K562 (cell line): ENCODE measurements around the gene ZMIZ1. TPM values are rescaled to one million over a fixed set of nuclear protein-coding genes. Genes with fewer than 3 reads are reported as not detected.

ENCODE experiments used
- BDP1 ChIP-seq: IDR thresholded peaks from 3 replicates; pipeline ENCODE4 v1.6.1; 2011; ENCODE audit not compliant: insufficient read length, insufficient read depth
- DNMT1 ChIP-seq: fragments of 450-650 bp; IDR thresholded peaks from 2 replicates; pipeline ENCODE4 v1.6.1; 2016; ENCODE audit warnings: antibody characterized with exemption, mild to moderate bottlenecking
- HCFC1 ChIP-seq: IDR thresholded peaks from 2 replicates; pipeline ENCODE4 v1.6.1; 2012; ENCODE audit warnings: low read depth, low read length, improper control_type of control experiment
- KLF6 ChIP-seq: fragments of 250-450 bp; sonication (Bioruptor Pico); IDR thresholded peaks from 2 replicates; pipeline ENCODE4 v1.4.0; 2020; ENCODE audit warnings: mild to moderate bottlenecking, moderate library complexity, borderline replicate concordance
- MCM3 ChIP-seq: fragments of 450-650 bp; IDR thresholded peaks from 2 replicates; pipeline ENCODE4 v1.6.1; 2016
- PML ChIP-seq: IDR thresholded peaks from 2 replicates; pipeline ENCODE4 v1.6.1; 2012; ENCODE audit warnings: low read length, inconsistent platforms
- POLR2AphosphoS5 ChIP-seq: IDR thresholded peaks from 2 replicates; pipeline ENCODE4 v1.6.1; 2011; ENCODE audit warnings: mild to moderate bottlenecking, low read depth, low read length, moderate library complexity; ENCODE audit not compliant: control insufficient read depth, insufficient read depth
- RFX1 ChIP-seq: fragments of 450-650 bp; IDR thresholded peaks from 2 replicates; pipeline ENCODE4 v1.6.1; 2016; ENCODE audit warnings: mild to moderate bottlenecking, moderate library complexity
- SIRT6 ChIP-seq: IDR thresholded peaks from one replicate; pipeline ENCODE4 v1.6.1; 2012; ENCODE audit warnings: low read depth, mild to moderate bottlenecking, control low read depth, inconsistent platforms, low read length, moderate library complexity
- SMAD2 ChIP-seq: fragments of 150-350 bp; IDR thresholded peaks from 2 replicates; pipeline ENCODE4 v1.6.1; 2014; ENCODE audit warnings: low read depth, mild to moderate bottlenecking, low read length
- SNIP1 ChIP-seq: fragments of 450-650 bp; IDR thresholded peaks from 2 replicates; pipeline ENCODE4 v1.7.1; 2017; ENCODE audit warnings: low read depth, mild to moderate bottlenecking
- SUPT5H ChIP-seq: fragments of 450-650 bp; IDR thresholded peaks from 2 replicates; pipeline ENCODE4 v1.6.1; 2016
- TEAD1 ChIP-seq, 2 experiments: fragments of 450-650 bp in 1 of 2; sonication (generic) in 1 of 2; formaldehyde crosslinking; IDR thresholded peaks; 2 replicates each; pipeline versions ENCODE4 v1.4.0 to v1.8.0; 2020 to 2022; ENCODE audit warnings: mild to moderate bottlenecking in 2 of 2, missing genetic modification reagents in 1 of 2
- THRAP3 ChIP-seq: fragments of 450-650 bp; IDR thresholded peaks from 2 replicates; pipeline ENCODE4 v1.6.1; 2016; ENCODE audit warnings: mild to moderate bottlenecking, inconsistent platforms, borderline replicate concordance
- TRIM24 ChIP-seq, 2 experiments: fragments of 450-650 bp; IDR thresholded peaks; 2 replicates each; pipeline ENCODE4 v1.6.1; 2016
- TRIM25 ChIP-seq: fragments of 450-650 bp; IDR thresholded peaks from 2 replicates; pipeline ENCODE4 v1.7.0; 2016; ENCODE audit warnings: borderline replicate concordance
- YY1 ChIP-seq, 3 experiments: IDR thresholded peaks; 2 replicates each; pipeline ENCODE4 v1.6.1; 2011; ENCODE audit warnings: low read length in 2 of 3, mild to moderate bottlenecking in 2 of 3, moderate library complexity in 2 of 3, borderline replicate concordance in 1 of 3, control low read depth in 1 of 3, low read depth in 1 of 3; ENCODE audit not compliant: insufficient read depth in 3 of 3, insufficient replicate concordance in 2 of 3, control insufficient read depth in 1 of 3, insufficient read length in 1 of 3; ENCODE audit errors: extremely low read depth in 1 of 3
- ZBTB7A ChIP-seq: IDR thresholded peaks from 2 replicates; pipeline ENCODE4 v1.6.1; 2011; ENCODE audit warnings: low read depth, mild to moderate bottlenecking, low read length, moderate library complexity, borderline replicate concordance; ENCODE audit not compliant: control insufficient read depth
- ZFP1 ChIP-seq: fragments of 450-650 bp; formaldehyde crosslinking; IDR thresholded peaks from 2 replicates; pipeline ENCODE4 v1.4.0; 2020; ENCODE audit warnings: mild to moderate bottlenecking, mixed read lengths
- ZNF12 ChIP-seq: sonication (generic); formaldehyde crosslinking; IDR thresholded peaks from 2 replicates; pipeline ENCODE4 v1.4.0; 2020; ENCODE audit warnings: mild to moderate bottlenecking, missing genetic modification reagents
- ZNF197 ChIP-seq: fragments of 200-800 bp; sonication (Bioruptor generic); IDR thresholded peaks from 2 replicates; pipeline ENCODE4 v1.6.1; 2016; ENCODE audit warnings: low read depth, missing genetic modification characterization, missing compliant biosample characterization
- ZNF282 ChIP-seq: sonication (generic); formaldehyde crosslinking; IDR thresholded peaks from 2 replicates; pipeline ENCODE4 v1.8.1; 2023; ENCODE audit warnings: missing genetic modification reagents
- ZNF41 ChIP-seq: fragments of 250-450 bp; sonication (Bioruptor Pico); conservative IDR thresholded peaks from 2 replicates; pipeline ENCODE4 v1.4.0; 2020; ENCODE audit warnings: mild to moderate bottlenecking
- polyA plus RNA-seq, 8 experiments: library from polyadenylated mRNA; depleted of rRNA in 4 of 8; stranded (reverse) in 5 of 8; unstranded in 3 of 8; fragments of >200 nt; fragmentation: Nextera tagmentation in 2 of 8; fragmentation: Illumina TruSeq in 1 of 8; extraction: Ambion mirVana in 2 of 8; extraction: Trizol in 1 of 8; gene quantifications; 2 replicates each; pipeline versions ENCODE4 v1.2.1 to v1.2.3, GENCODE V29; 2011 to 2014; ENCODE audit warnings: inconsistent platforms in 1 of 8, missing spikeins in 1 of 8
- total RNA-seq, 7 experiments: library from RNA; depleted of rRNA in 6 of 7; stranded (reverse); fragments of >200 nt in 6 of 7; fragmentation: Illumina TruSeq in 2 of 7; extraction: Trizol in 2 of 7; gene quantifications; 2 replicates each; pipeline versions ENCODE4 v1.2.1 to v1.2.3, GENCODE V29; 2011 to 2021; ENCODE audit warnings: low replicate concordance in 1 of 7
- TF ChIP-seq, protein P1 (sequence below): sonication (generic); formaldehyde crosslinking; IDR thresholded peaks from 2 replicates; pipeline ENCODE4 v1.9.0; 2022; ENCODE audit warnings: mild to moderate bottlenecking, missing genetic modification reagents
- TF ChIP-seq, protein P2 (sequence below): sonication (generic); formaldehyde crosslinking; IDR thresholded peaks from 2 replicates; pipeline ENCODE4 v1.8.0; 2022; ENCODE audit warnings: mild to moderate bottlenecking, missing genetic modification reagents

ZMIZ1 gene
- total and polyA plus RNA-seq, 9 of the 15 experiments (the other 6 are each of a cell fraction or from before 2014, with no cell fraction given), result 1.0 to 37.3 (median 4.3) TPM

GRCh38 chr10:79149662-79150443 is 81.1 kb downstream of the ZMIZ1 start (continued):
- TF ChIP-seq TRIM25 (no peak), SMAD2 (no peak), RFX1 (no peak), BDP1 (no peak), ZNF197 (CRISPR knock-in tag) (no peak), ZNF282 (CRISPR knock-in tag) (no peak), ZNF12 (CRISPR knock-in tag) (no peak), POLR2AphosphoS5 (0 out of 2 replicates have a peak, but pooled peaks have one; percentile 17), TEAD1 (CRISPR knock-in tag; IDR thresholded peaks at IDR 0.05) (0 out of 4 replicates have a peak, but pooled peaks of 1 of the 2 experiments have one; percentile 5), YY1 (IDR thresholded peaks at IDR 0.05; ENCODE audit: borderline replicate concordance in 1 of 3, control insufficient read depth in 1 of 3, extremely low read depth in 1 of 3, insufficient read depth in 3 of 3, insufficient read length in 1 of 3, insufficient replicate concordance in 2 of 3, low read depth in 1 of 3, low read length in 2 of 3) (no peak), KLF6 (CRISPR knock-in tag) (no peak), TRIM24 (IDR thresholded peaks at IDR 0.05) (no peak), SIRT6 (no peak), THRAP3 (no peak), SUPT5H (peak; percentile 51), ZFP1 (no peak), HCFC1 (no peak), PML (no peak; the same call in 1 of the 2 replicates), SNIP1 (no peak), ZBTB7A (peak; percentile 74; the same call in 1 of the 2 replicates), DNMT1 (no peak), MCM3 (no peak), ZNF41 (CRISPR knock-in tag) (no peak; the same call in 1 of the 2 replicates)
- TF ChIP-seq, protein P1, sequence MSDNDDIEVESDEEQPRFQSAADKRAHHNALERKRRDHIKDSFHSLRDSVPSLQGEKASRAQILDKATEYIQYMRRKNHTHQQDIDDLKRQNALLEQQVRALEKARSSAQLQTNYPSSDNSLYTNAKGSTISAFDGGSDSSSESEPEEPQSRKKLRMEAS (CRISPR knock-in tag), result no peak
- TF ChIP-seq, protein P2, sequence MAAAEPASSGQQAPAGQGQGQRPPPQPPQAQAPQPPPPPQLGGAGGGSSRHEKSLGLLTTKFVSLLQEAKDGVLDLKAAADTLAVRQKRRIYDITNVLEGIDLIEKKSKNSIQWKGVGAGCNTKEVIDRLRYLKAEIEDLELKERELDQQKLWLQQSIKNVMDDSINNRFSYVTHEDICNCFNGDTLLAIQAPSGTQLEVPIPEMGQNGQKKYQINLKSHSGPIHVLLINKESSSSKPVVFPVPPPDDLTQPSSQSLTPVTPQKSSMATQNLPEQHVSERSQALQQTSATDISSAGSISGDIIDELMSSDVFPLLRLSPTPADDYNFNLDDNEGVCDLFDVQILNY, result no peak
